ENCODE data around the gene CHD1. TPM values are rescaled to one million over a fixed set of nuclear protein-coding genes. Genes with fewer than 3 reads are reported as not detected.

The CHD1 gene
- total RNA-seq, 2 experiments from 2014 or later, result 44.5 to 46.0 TPM

DNA sequence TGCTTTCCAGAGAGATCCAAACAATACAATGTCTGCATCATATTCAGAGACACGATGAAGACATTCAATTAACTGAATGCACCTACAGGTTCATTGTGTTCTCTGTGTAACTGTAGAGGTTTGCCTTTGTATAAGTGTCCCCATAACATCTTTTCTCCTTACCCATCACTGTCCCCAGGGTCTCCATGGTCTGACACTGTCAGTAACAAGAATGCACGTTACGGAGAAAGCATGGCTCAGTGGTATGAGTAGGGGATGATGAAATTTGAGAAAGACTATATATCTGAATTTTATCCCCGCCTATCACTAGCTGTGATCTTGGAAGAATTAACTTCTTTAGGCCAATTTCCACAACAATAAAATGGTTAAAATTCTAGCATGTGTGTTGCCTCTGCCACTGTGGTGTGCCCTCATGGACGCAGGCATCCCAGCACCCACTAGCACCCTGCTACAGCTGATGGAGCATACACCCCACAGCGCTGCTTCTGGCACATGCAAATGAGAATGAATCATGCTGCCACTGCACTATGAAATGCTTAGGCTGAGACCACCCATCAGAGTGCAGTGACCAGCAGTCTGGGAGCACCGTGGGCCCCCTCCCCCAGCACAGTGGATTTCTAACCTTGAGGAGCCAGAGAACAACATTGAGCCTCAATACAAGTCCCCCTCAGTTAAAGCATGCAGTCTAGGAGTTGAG is 101.1 kb downstream of the CHD1 start:
- POLR2A ChIA-PET, result no interaction called here
- H3K4me3 Mint-ChIP-seq, result no peak overlapping the region

DNA sequence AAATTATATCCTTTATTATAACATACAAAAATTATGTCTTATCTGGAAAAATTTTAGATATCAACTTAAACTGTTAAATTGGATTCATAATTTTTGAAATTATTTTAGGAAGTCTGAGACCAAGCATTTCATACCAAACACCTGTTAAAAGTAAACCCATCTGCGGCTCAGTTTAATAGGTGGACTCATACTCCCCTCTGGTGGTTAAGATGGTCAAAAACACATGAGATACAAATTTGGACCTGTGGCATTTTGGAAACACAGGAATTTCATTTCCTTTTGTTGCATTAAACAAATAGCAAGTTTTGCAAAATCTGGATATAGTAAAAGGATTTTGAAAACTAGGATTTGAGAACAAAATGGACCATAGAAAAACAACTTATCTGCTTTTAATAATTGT is 101.6 kb downstream of the CHD1 start:
- POLR2A ChIA-PET, result no interaction called here
- H3K9me3 Mint-ChIP-seq (ENCODE audit: insufficient read depth), result no peaks in the 10 kb centered on the region

More for the DNA sequence above, 101.1 kb downstream of the CHD1 start:
- no peak for DNase-seq
- CTCF ChIA-PET, result interaction anchor here (1.7 kb wide), 1 partner anchor 59 kb away, joined by 7 read pairs; no protein-coding TSS in a partner anchor
- H3K36me3 Mint-ChIP-seq (ENCODE audit: low read depth), result no peaks in the 10 kb centered on the region
- no peak overlapping the region for H3K27ac Mint-ChIP-seq
- no peaks in the 10 kb centered on the region for H3K9me3 Mint-ChIP-seq (ENCODE audit: insufficient read depth)
- no peak for ATAC-seq
- H3K27me3 Mint-ChIP-seq (ENCODE audit: low read depth), result peaks cover 7% of the 10 kb centered on the region
- no peaks in the 10 kb centered on the region for H3K4me1 Mint-ChIP-seq (ENCODE audit: low read depth)

DNA sequence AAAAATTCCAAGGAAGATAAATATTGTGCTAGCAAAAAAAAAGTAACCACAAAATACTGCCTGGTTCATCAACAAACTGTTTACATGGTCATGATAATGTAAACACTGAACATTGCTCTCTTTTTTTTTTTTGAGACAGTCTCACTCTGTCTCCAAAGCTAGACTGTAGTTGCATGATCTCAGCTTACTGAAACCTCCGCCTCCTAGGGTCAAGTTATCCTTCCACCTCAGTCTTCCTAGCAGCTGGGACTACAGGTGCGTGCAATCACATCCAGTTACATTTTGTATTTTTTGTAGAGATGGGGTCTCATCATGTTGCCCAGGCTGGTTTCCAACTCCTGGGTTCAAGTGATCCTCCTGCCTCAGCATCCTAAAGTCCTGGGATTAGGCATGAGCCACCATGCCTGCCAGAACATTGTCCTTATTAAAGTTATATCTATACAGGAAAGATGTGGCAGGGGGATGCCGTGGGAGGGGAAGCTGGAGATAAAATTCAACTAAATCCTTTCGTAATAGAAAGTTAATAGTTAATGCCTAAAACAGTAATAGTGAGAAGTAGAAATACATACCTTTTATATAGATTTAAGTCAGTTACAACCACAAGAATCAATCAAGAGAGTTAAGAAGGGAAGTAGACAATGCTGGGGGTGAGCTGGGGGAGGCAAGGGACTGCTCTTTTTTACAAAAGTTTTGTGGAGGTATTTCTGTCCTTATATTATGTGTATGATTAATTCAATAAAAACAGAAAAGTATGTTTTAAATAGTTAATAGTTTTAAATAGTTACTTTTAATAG is 103.0 kb downstream of the CHD1 start:
- ChIA-PET CTCF (no interaction called here), POLR2A (no interaction called here)
- no peak overlapping the region for H3K27ac Mint-ChIP-seq

More for the DNA sequence above, 101.6 kb downstream of the CHD1 start:
- no peak for DNase-seq
- Mint-ChIP-seq H3K27me3 (ENCODE audit: low read depth) (peaks cover 7% of the 10 kb centered on the region), H3K36me3 (ENCODE audit: low read depth) (no peaks in the 10 kb centered on the region), H3K27ac (no peak overlapping the region), H3K4me3 (no peak overlapping the region), H3K4me1 (ENCODE audit: low read depth) (no peaks in the 10 kb centered on the region)
- ATAC-seq, result no peak
- CTCF ChIA-PET, result no interaction called here

DNA sequence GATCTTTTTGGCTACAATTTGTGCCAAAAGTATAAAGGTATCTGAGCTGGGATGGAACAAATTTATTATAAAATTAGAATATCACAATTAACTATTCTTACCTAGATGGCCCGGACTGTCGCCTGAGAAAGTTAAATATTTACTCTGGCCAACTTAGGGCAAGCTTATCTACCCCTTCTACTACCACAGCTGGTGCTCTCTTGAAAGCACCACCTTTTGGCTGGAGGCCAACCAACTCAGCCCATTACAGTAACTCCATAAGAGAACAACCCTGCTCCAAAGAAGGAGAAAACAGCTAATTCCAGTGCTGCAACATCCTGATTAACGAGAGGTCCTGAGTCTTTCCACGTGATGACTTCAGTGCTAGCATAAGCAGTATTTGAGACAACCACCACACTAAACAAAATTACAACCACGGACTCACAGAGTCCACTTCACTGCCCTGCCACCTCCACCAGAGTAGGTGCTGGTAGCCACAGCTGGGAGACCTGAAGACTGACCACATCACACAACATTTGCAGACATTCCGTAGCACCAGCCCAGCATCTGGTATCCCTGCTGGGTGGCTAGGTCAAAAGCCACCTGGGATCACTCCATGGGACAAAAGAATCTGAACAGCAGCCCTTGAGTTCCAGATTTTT is 112.1 kb downstream of the CHD1 start:
- Mint-ChIP-seq H3K4me3 (no peak overlapping the region), H3K4me1 (ENCODE audit: low read depth) (no peaks in the 10 kb centered on the region), H3K27me3 (ENCODE audit: low read depth) (peaks cover 5% of the 10 kb centered on the region), H3K27ac (no peak overlapping the region), H3K9me3 (ENCODE audit: insufficient read depth) (no peaks in the 10 kb centered on the region), H3K36me3 (ENCODE audit: low read depth) (no peaks in the 10 kb centered on the region)
- POLR2A ChIA-PET, result no interaction called here
- no peak for ATAC-seq
- CTCF ChIA-PET, result no interaction called here
- no peak for DNase-seq

More for the DNA sequence above, 103.0 kb downstream of the CHD1 start:
- no peak for DNase-seq
- H3K4me3 Mint-ChIP-seq, result no peak overlapping the region
- no peaks in the 10 kb centered on the region for H3K4me1 Mint-ChIP-seq (ENCODE audit: low read depth)
- H3K36me3 Mint-ChIP-seq (ENCODE audit: low read depth), result no peaks in the 10 kb centered on the region
- no peaks in the 10 kb centered on the region for H3K9me3 Mint-ChIP-seq (ENCODE audit: insufficient read depth)
- ATAC-seq, result no peak
- peaks cover 7% of the 10 kb centered on the region for H3K27me3 Mint-ChIP-seq (ENCODE audit: low read depth)

DNA sequence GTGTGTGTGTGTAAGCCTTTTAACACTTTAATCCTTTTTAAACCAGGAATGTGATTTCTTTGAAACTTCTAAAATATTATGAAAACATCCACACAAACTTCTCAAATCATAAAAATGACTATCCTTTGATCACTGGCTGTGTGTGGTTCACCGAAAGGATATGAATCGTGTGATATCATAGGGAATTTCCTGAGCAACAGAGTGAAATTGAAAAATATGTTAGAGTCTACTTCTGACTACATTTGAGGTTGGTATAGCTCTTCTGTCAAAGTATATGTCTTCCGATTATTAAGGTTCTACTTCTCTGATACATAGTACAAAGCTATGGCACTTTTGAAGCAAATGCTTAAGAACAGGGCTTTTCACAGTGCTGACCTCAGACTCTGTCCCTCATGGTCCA is 115.1 kb downstream of the CHD1 start:
- no peak overlapping the region for H3K27ac Mint-ChIP-seq
- no peaks in the 10 kb centered on the region for H3K9me3 Mint-ChIP-seq (ENCODE audit: insufficient read depth)
- POLR2A ChIA-PET, result no interaction called here
- H3K27me3 Mint-ChIP-seq (ENCODE audit: low read depth), result peaks cover 5% of the 10 kb centered on the region
- DNase-seq (no peak), ATAC-seq (no peak)
- no peak overlapping the region for H3K4me3 Mint-ChIP-seq
- CTCF ChIA-PET, result interaction anchor here (1.0 to 1.3 kb wide), 3 partner anchors 18 to 247 kb away, joined by 3 read pairs; no protein-coding TSS in a partner anchor
- H3K4me1 Mint-ChIP-seq (ENCODE audit: low read depth), result no peaks in the 10 kb centered on the region
- no peaks in the 10 kb centered on the region for H3K36me3 Mint-ChIP-seq (ENCODE audit: low read depth)

DNA sequence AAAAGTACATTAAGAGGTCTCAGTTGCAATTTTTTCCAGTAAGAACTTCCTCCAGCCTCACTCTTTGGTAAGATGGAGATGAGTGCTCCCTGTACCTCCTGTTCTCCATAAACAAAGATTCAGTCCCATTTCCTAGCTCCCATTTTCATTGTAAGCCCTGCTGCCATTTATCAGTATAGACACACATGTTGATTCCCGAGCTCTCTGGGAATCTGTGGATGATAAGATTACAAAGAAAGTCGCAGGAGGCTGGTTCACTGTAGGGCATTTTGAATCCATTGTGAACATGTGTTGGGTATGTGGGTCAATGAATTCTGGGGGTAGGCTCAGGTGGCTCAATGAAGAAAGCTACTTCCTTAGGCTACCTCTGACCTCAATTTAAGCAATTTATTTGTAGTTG is 118.6 kb downstream of the CHD1 start:
- ChIA-PET POLR2A (no interaction called here), CTCF (interaction anchor here (1.1 to 1.5 kb wide), 2 partner anchors 29 to 38 kb away, joined by 3 to 4 read pairs; no protein-coding TSS in a partner anchor)
- H3K27ac Mint-ChIP-seq, result no peak overlapping the region
- DNase-seq (no peak), ATAC-seq (no peak)
- H3K27me3 Mint-ChIP-seq (ENCODE audit: low read depth), result no peaks in the 10 kb centered on the region
- H3K9me3 Mint-ChIP-seq (ENCODE audit: insufficient read depth), result peaks cover 19% of the 10 kb centered on the region
- H3K4me3 Mint-ChIP-seq, result no peak overlapping the region
- H3K4me1 Mint-ChIP-seq (ENCODE audit: low read depth), result no peaks in the 10 kb centered on the region
- no peaks in the 10 kb centered on the region for H3K36me3 Mint-ChIP-seq (ENCODE audit: low read depth)

DNA sequence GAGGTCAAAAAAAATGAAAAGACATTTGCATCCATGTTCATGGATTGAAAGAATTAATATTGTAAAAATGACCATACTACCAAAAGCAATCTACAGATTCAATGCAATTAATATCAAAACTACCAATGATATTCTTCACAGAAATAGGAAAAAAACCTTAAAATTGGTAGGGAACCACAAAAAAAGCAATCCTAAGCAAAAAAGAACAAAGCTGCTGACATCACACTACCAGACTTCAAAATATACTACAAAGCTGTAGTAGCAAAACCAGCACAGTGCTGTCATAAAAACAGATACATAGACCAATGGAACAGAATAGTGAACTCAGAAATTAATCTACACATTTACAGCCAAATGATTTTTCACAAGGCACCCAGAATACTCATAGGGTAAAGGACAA is 121.0 kb downstream of the CHD1 start:
- ChIA-PET CTCF (no interaction called here), POLR2A (no interaction called here)
- Mint-ChIP-seq H3K4me3 (no peak overlapping the region), H3K27ac (no peak overlapping the region), H3K4me1 (ENCODE audit: low read depth) (no peaks in the 10 kb centered on the region), H3K36me3 (ENCODE audit: low read depth) (no peaks in the 10 kb centered on the region), H3K27me3 (ENCODE audit: low read depth) (no peaks in the 10 kb centered on the region), H3K9me3 (ENCODE audit: insufficient read depth) (peaks cover 21% of the 10 kb centered on the region)
- DNase-seq (no peak), ATAC-seq (no peak)

DNA sequence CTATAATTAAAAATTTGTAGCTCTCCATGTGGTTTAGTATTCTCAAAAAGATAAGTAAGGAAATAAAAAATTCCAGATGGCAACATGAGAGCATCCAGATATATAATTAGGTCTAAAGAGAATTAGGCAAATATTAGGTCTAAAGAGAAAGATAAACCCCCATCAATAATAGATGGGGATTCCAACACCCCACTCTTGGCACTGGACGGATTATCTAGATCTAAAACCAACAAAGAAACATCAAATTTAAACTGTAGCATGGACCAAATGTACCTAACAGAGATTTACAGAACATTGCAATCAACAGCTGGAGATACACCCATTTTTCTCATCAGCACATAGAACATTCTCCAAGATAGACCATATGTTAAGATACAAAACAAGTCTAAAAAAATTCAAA is 123.7 kb downstream of the CHD1 start:
- CTCF ChIA-PET, result no interaction called here
- no peaks in the 10 kb centered on the region for H3K27me3 Mint-ChIP-seq (ENCODE audit: low read depth)

DNA sequence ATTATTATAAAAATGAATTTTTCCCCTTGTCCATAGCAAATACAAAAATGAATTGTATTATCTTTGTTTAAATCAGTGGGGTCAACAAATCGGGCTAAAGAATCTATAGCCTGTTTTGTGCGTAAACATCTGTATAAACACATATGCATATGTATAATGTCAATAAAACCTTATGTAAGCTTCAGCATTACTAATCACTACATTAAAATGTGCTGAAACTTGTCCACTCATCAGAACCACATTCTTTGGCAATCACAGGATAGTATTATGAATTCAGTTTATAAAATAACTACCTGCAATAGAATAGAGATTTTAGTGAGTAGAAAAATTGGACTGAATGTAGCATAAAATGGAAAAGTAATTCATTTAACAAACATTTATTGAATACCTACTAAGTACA is 124.7 kb downstream of the CHD1 start:
- Mint-ChIP-seq H3K27me3 (ENCODE audit: low read depth) (no peaks in the 10 kb centered on the region), H3K4me1 (ENCODE audit: low read depth) (no peaks in the 10 kb centered on the region), H3K27ac (no peak overlapping the region), H3K9me3 (ENCODE audit: insufficient read depth) (peaks cover 21% of the 10 kb centered on the region), H3K36me3 (ENCODE audit: low read depth) (no peaks in the 10 kb centered on the region), H3K4me3 (no peak overlapping the region)
- CTCF ChIA-PET, result no interaction called here
- DNase-seq (no peak), ATAC-seq (no peak)
- POLR2A ChIA-PET, result no interaction called here

More for the DNA sequence above, 123.7 kb downstream of the CHD1 start:
- Mint-ChIP-seq H3K4me1 (ENCODE audit: low read depth) (no peaks in the 10 kb centered on the region), H3K27ac (no peak overlapping the region), H3K4me3 (no peak overlapping the region), H3K36me3 (ENCODE audit: low read depth) (no peaks in the 10 kb centered on the region), H3K9me3 (ENCODE audit: insufficient read depth) (peaks cover 21% of the 10 kb centered on the region)
- POLR2A ChIA-PET, result no interaction called here
- ATAC-seq, result no peak
- DNase-seq, result no peak

Other genes with a start within 250 kb of the CHD1 start
- gene RGMB, start 155.3 kb downstream of the CHD1 start, total RNA-seq, result under 1 TPM; 0.13 to 0.16 TPM